NK-92 treated with Interleukin-12 subunit alpha and Interleukin-12 subunit beta, amount 100 ng/mL, for 24 hours (cell line): ENCODE data around the gene SLC35E3.

Experiments
- DNase-seq: peaks from one replicate; lab custom pipeline; 2025; lab: John Stamatoyannopoulos, UW

Gene SLC35E3

DNA sequence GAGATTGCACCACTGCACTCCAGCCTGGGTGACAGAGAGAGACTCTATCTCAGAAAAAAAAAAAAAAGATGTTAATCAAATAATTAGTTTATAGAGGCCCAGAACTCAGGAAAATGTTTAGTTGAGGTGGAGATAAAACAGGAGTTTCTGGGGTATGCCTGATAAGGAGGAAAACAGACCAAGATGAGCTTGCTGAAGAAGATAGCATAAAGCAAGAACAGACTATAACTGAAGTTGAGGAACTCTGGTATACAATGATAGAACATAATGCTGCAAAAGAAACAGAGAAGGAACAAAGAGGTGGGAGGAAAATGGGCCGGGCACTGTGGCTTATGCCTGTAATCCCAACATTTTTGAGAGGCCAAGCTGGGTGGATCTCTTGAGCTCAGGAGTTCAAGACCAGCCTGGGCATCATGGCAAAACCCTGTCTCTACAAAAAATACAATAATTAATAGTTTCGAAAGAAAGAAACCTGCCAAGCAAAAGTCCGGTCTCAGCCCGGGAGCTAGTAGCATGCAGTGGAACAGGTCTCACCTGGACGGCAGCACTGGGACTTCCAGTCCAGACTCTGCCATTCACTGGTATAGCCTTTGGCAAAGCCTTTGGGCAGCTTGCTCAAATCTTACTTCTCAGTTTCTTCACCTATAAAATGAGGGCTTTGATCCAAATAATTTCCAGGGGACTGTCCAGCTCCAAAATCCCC is 25.4 kb downstream of the SLC35E3 start:
- DNase-seq, result no peak

DNA sequence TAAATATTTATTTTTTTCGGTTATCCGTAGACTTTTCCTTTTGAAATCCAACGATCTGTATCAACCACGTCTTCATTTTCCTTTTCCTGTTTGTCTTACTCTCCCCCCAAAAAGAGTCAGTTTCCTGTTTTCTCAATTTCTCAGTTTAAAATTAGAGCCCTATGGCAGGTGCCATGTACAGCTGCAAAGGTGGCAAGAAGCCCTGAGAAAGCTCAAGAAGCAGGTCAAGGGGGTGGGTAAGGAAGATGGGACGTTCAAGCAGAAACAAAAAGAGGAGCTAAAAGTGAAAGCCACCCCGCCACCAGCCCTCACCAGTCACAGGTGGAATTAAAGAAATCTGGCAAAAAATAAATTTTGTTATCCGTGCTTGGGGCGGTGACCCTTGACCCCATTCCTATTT is 26.7 kb downstream of the SLC35E3 start:
- DNase-seq, result no peak

DNA sequence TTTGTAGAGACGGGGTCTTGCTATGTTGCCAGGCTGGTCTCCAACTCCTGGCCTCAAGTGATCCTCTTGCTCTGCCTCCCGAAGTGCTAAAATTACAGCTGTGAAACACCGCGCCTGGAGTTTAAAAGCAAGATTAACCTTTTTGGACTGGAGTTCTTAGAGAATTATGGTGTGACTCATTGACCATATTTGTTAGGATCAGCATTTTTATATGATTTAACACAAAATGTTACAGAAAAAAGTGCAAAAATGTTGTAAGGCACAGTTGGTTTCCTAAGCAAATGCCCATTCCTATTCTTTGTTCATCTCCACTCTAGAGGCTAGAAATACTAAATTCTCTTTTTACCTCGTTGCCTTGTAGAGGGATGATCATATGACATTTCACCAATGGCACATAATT is 27.6 kb downstream of the SLC35E3 start:
- DNase-seq, result no peak

DNA sequence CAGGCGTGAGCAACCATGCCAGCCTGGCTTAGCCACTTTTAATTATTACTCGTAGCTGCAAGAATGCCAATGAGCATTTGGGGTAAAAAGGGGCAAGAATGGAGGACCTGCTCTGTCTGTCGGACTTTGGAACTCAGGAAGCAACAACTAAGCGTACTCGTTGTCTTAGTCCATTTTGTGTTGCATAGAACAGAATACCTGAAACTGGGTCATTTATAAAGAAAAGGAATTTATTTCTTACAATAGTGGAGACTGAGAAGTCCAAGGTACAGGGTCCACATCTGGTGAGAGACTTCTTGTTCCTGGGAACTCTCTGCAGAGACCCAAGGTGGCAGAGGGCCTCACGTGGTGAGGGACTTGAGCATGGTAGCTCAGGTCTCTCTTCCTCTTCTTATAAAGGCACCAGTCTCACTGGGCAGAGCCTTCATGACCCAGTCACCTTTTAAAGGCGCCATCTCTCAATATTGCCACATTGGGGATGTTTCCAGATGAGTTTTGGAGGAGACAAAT is 29.2 kb downstream of the SLC35E3 start:
- DNase-seq, result no peak

DNA sequence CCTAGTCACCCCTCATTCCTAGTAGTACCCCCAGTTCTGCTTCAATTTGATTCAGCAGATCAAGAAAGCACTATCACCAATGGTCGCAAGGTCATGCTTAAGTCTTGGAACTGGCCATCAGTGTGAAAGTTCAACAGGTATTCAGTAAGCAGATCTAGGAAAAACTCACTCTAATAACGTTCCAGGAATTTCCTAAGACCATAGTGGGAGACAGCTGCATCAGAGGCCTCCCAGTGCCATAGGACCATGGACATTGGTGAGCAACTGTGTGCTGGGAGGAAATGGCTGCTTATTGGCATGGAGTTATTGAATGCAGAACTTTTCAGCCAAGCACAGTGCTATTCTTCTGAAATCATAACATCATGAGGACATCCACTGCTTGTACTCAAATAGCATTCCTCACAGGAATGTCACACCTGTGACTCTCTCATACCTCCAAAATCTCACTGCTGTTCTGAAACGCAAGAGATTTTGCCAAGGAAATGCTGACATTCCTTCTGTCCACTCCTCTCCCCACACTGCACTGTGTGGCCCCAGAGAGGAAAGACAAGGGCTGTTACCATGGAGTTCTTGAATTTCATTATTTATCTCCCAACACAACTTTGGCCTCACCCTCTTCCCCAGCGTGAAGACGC is 31.1 kb downstream of the SLC35E3 start:
- no peak for DNase-seq

DNA sequence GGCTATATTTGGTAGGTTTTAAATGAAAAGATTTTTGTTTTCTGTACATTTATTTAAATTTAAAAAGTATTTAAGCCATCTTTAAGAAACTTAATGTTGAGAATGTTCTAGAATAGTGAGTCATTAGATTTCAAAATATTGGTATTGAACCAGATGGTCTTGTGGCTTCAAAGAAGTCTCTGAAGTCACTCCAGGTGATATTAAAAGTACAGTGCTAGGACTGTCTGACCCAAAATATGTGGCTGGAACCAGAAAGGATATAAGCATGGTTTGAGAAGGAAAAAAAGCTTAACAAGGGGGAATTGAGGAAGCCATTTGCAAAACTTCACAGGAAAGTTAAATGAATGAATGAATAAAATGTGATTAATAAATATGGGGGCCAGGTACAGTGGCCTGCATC is 33.3 kb downstream of the SLC35E3 start:
- DNase-seq, result no peak

DNA sequence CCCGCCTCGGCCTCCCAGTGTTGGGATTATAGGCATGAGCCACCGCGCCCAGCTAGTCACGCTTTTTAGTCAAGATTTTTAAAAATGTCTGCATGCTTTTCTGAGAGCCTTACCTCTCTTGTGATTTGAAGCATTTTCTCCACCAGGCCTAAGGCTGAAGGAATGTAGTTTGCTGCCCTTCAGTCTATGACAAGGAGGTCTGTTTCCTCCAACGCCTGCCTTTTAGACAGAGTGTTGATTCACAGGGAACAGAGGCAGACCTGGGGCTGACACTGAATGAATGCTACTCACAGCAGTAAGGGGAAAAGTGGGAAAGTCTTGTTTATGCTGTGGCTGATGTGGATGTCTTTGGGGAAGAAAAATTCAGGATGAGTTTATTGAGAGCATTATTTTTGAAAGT is 34.8 kb downstream of the SLC35E3 start:
- no peak for DNase-seq

DNA sequence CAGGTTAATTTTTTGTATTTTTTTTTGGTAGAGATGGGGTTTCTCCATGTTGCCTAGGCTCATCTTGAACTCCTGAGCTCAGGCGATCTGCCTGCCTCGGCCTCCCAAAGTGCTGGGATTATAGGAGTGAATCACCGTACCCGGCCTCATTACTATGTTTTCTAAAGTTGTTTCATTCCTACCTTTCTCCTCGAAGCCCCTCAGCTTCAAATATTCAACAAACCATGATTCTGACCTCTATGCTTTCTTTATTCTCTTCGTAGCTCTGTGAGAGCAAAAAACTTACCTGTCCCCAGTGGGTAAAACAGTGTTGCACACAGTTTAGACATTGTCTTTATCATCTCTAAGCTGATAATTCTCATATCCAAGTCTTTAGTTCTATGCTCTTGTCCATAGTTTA is 35.8 kb downstream of the SLC35E3 start:
- no peak for DNase-seq

DNA sequence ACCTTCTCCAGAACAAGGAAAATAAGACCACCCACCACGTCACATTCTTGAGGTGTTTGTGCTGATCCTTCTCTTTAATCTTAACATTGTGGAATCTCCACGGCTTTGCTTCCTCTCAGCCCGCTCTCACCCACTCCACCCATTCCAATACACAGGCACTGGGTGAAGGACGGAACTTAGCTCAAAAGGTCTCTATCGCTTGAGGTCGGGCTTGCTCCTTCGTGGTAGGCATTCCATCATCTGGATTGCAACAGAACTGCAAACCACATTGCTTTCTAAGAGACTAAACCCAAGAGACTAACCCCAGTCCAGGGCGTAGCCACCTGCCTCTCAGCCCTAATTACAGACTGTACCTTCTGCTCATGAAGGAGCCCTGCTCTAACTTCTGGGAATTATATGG is 38.0 kb downstream of the SLC35E3 start:
- no peak for DNase-seq

DNA sequence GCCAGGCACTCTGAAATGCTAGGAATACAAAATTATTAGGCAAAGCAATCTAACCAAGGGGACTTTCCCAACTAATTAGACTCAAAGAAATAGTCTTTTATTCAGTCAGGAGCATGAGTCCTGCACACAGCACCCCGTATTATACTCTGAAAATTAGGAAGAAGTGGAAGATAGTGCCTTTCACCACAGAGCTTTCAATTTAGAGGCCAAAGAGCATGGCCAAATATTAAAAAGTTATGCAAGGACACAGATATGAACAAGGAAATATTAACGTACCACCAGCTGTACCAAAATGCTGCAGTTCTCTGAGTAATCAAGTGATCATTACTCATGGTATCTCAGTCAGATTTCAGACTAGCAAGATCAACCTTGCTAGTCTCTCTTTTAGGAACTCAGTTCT is 39.4 kb downstream of the SLC35E3 start:
- no peak for DNase-seq

DNA sequence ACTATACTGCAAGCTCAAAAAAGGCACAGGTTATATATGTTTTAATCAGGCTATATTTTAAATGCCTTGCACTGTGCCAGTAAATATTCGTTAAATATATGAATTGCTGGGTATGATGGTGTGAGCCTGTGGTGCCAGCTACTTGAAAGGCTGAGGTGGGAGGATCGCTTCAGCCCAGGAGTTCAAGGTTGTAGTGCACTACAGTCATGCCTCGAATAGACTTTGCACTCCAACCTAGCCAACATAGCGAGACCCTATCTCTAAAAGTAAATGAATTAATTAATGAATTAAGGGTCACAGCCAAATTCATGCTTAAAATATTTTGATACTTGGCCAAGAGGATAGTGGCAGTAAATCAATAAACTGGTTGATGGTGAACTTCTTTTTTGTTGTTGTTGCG is 39.8 kb downstream of the SLC35E3 start:
- DNase-seq, result no peak

DNA sequence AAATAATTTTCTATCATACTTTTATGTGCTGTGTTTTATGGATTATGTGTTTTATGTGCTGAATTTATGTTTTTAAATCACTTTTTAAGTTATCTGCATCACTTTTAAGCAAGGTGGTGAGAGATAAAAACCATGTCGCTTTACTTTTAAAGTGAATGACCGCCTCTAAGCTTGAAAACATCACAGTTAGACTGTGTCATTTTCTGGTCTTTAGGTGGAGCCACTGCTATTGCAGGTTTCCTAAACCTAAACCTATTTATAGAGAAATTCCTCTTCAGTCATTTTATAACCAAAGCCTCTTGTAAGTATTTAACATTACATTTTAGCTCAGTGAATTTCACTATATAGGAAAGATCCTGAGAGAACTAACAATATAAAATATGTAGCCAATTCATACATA is 41.0 kb downstream of the SLC35E3 start:
- DNase-seq, result no peak

DNA sequence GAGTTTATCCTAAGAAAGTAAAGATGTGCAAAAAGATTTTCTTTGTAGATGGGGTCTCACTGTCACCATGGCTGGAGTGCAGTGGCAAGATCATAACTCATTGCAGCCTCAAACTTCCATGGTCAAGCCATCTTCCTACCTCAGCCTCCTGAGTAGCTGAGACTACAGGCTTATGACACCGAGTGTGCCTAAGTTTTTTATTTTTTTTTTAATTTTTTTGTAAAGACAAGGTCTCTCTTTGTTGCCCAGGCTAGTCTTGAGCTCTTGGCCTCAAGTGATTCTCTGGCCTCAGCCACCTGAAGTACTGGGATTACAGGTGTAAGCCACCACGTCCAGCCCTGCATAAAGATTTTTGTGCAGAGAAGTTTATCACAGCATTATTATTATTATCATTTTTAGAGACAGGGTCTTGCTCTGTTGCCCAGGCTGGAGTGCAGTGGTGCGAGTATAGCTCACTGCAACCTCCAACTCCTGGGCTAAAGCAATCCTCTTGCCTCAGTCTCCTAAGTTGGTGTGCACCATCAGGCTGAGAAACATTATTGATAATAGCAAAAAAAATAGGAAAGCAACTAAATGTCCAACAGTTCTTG is 42.7 kb downstream of the SLC35E3 start:
- DNase-seq, result no peak

DNA sequence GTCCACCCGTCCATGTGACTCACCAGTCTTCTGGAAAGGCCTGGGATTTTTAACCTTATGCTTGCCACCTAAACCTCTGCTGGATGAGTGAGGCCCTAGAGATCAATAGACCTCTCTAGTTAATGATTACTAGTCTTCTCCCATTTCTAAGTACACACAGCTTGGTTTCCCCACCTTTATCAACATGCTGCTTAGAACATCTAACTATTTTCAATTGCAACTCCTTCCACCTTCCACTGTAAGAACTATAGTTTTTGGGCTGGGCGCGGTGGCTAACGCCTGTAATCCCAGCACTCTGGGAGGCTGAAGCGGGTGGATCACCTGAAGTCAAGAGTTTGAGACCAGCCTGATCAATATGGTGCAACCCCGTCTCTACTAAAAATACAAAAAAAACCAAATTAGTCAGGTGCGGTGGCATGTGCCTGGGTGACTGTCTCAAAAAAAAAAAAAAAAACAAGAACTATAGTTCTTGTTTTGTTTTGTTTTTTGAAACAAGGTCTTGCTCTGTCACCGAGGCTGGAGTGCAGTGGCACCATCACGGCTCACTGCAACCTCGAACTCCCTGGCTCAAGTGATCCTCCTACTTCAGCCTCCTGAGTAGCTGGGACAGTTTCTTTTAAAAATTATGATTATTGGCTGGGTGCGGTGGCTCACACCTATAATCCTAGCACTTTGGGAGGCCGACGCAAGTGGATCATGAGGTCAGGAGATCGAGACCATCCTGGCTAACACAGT is 43.3 kb downstream of the SLC35E3 start:
- no peak for DNase-seq

DNA sequence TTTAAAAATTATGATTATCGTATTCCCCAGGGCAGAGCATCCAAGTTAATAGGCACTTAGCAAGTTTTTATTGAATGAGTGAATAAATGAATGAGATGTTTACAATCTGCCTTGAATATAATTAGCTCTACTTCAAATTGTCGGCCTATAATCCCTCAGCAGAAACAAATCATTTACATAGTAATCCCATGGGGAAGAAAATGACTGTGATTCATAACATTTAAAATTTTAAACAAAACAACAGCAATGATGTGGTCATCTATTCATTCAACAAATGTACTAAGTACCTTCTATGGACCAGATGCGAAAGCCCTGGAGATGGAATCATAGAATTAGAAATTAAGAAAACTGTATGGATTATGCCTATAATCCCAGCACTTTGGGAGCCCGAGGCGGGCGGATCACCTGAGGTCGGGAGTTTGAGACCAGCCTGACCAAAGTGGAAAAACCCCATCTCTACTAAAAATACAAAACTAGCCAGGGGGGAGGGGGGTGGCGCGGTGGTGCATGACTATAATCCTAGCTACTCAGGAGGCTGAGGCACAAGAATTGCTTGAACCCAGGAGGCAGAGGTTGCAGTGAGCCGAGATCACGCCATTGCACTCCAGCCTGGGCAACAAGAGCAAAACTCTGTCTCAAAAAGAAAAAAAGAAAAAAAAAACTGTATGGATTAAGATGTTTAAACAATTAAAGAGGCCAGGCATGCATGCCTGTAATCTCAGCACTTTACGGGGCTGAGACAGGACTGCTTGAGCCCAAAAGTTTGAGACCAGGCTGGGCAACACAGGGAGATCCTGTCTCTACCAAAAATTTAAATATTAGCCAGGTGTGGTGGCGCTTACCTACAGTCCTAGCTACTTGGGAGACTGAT is 44.3 kb downstream of the SLC35E3 start:
- DNase-seq, result no peak

DNA sequence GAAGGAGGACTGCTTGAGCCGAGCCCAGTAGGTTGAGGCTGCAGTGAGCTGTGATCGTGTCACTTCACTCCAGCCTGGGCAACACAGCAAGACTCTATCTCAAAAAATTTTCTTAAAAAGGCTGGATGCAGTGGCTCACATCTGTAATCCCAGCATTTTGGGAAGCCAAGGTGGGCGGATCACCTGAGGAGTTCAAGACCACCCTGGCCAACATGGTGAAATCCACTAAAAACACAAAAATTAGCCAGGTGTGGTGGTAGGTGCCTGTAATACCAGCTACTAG is 44.9 kb downstream of the SLC35E3 start:
- DNase-seq, result no peak

DNA sequence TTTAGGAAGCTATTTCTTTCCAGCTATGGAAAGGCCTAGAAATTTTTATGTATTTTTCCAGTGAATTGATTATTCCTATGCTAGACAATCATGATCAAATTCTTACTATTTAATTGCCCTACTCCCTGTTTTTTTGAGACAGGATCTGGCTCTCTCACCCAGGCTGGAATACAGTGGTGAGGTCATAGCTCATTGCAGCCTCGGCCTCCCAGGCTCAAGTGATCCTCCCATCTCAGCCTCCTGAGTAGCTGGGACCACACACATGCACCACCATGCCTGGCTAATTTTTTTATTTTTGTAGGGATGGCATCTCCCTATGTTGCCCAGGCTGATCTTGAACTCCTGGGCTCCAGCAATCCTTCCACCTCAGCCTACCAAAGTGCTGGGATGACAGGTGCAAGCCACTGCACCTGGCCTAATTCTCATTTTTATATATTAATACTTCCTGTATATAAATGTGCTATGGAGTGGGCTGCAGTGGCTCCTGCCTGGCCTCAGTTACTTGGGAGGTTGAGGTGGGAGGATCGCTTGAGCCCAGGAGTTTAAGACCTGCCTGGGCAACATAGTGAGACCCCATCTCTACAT is 46.0 kb downstream of the SLC35E3 start:
- no peak for DNase-seq

DNA sequence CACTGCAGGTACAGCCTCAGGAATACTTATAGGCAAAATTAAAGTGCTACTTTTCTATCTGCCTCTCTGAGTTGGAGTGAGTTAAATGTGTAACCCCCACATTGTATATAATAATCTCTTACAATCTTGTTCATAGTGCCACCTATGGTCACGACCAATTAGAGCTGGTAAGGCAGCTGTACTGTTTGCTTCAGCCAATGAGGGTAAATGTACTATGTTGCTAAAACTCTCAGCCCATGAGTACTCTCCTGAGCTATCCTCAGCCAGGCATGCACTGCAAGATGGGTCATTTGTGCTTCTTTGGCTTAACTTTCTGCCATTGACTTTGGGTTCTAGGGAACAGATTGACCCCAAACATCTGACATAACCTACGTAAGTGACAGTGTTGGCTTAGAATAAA is 47.0 kb downstream of the SLC35E3 start:
- DNase-seq, result no peak

DNA sequence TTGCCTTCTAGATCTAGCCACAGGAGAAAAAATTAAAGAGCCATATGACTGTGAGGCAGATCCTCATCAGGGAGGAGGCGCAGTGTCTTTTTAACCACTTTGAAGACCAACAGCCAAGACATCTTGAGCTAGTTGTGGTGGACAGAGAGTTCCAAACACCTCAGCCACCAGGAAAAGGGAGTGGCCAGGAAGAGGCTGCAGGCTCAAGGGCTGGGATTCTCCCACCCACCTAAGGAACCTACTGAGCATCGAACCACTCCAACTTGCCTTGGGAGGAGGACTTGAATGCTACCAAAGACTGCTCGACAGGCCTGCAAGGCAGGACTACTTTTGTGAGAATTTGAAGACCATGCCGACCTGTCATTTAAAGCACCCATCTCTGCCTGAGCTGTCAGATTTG is 47.5 kb downstream of the SLC35E3 start:
- DNase-seq, result no peak

DNA sequence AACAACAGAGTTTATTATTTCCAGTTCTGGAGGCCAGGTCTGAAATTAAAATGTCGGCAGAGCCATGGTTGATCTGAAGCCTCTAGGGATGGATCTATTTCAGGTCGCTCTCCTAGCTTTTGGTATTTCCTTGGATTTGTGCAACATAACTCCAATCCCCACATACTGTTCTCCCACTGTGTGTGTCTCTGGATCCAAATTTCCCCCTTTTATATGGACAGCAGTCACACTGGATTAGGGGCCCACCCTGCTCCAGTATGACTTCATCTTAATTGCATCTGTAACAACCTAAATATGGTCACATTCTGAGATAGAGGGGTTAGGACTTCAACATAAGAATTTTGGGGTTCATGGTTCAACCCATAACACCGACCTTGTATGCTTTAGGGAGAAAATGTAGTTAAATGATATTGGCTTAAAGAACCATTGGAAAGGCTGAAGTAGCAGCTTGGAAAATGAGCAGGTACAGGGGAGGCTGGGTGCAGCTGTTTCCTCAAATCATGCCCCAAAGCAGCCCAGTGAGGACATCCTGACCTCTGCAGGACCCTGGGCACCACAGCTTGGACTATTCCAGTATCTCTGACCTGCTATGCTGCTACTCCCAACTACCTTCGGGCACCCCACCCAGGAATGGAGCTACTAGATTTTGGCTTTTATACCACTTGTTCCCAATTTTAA is 48.1 kb downstream of the SLC35E3 start:
- no peak for DNase-seq

DNA sequence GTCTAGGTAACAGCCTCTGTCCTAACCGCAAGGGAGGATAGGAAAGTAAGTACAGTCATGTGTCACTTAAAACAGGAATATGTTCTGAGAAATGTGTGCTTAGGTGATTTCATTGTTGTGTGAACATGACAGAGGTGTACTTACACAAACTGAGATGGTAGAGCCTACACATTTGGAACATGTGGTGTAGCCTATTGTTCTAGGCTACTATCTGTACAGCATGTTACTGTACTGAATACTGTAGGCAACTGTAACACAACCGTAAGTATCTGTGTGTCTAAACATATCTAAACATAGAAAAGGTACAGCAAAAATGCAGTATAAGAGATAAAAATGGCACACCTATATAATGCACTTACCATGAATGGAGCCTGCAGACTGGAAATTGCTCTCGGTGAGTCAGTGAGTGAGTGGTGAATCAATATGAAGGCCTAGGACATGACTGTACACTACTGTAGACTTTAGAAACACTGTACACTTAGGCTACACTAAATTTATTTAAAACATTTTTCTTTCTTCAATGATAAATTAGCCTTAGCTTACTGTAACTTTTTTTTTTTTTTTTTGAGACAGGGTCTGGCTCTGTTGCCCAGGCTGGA is 48.8 kb downstream of the SLC35E3 start:
- DNase-seq, result no peak
